Endodermal cell (in vitro differentiated cells): ENCODE data around the gene SGCG. TPM values are rescaled to one million over a fixed set of nuclear protein-coding genes. Genes with fewer than 3 reads are reported as not detected.
"Not testable (repeated sequence)": the region's sequence is repeated elsewhere in the genome, so short reads cannot be mapped to it uniquely, and the experiment has no call there.

ENCODE experiments used
- DNase-seq: peaks from one replicate; pipeline ENCODE4 v3.0.0-alpha.2; 2017
- H3K27ac ChIP-seq: 2 replicates; pipeline ENCODE4 v1.5.1; 2013; ENCODE audit warnings: mild to moderate bottlenecking, low read depth, low read length, moderate library complexity
- H3K27me3 ChIP-seq: 2 replicates; pipeline ENCODE4 v1.6.1; 2013; ENCODE audit warnings: mild to moderate bottlenecking, low read length, moderate library complexity; ENCODE audit not compliant: insufficient read depth, control insufficient read depth, poor library complexity, severe bottlenecking
- H3K36me3 ChIP-seq: 2 replicates; pipeline ENCODE4 v1.7.0; 2013; ENCODE audit warnings: mild to moderate bottlenecking, low read length, moderate library complexity; ENCODE audit not compliant: control insufficient read depth, insufficient read depth
- H3K4me1 ChIP-seq: one replicate; pipeline ENCODE4 v1.7.0; 2013; ENCODE audit warnings: low read length; ENCODE audit not compliant: control insufficient read depth, insufficient read depth
- H3K4me3 ChIP-seq: 2 replicates; pipeline ENCODE4 v1.5.1; 2013; ENCODE audit warnings: mild to moderate bottlenecking, low read length, moderate library complexity
- H3K9ac ChIP-seq: 2 replicates; pipeline ENCODE4 v1.6.1; 2013; ENCODE audit warnings: mild to moderate bottlenecking, low read length, moderate library complexity; ENCODE audit not compliant: poor library complexity, severe bottlenecking; ENCODE audit errors: extremely low read depth
- H3K9me3 ChIP-seq: 2 replicates; pipeline ENCODE4 v1.6.1; 2013; ENCODE audit warnings: mild to moderate bottlenecking, low read length, moderate library complexity; ENCODE audit not compliant: control insufficient read depth
- H3K27ac Mint-ChIP-seq: 2 replicates; pipeline ENCODE4 v1.8.0; 2020; ENCODE audit warnings: mixed read lengths
- H3K27me3 Mint-ChIP-seq: 2 replicates; pipeline ENCODE4 v1.8.0; 2021; ENCODE audit warnings: mild to moderate bottlenecking, mixed read lengths; ENCODE audit not compliant: insufficient read depth
- H3K36me3 Mint-ChIP-seq: 2 replicates; pipeline ENCODE4 v1.8.0; 2020; ENCODE audit warnings: low read depth, mixed read lengths
- H3K4me1 Mint-ChIP-seq: 2 replicates; pipeline ENCODE4 v1.8.0; 2020; ENCODE audit warnings: mixed read lengths
- H3K4me3 Mint-ChIP-seq: 2 replicates; pipeline ENCODE4 v1.8.0; 2020; ENCODE audit warnings: mild to moderate bottlenecking, moderate library complexity, mixed read lengths
- H3K9me3 Mint-ChIP-seq: 2 replicates; pipeline ENCODE4 v1.8.0; 2020; ENCODE audit warnings: mild to moderate bottlenecking, mixed read lengths
- CTCF ChIP-seq: fragments of 200-600 bp; sonication (generic); conservative IDR thresholded peaks from 2 replicates; pipeline ENCODE4 v1.5.0; 2021; ENCODE audit warnings: antibody characterized with exemption, mild to moderate bottlenecking
- WGBS, 2 experiments: methylation state at CpG; one replicate each; pipeline versions ENCODE4 v1.1.5 to v1.1.7; 2013; ENCODE audit warnings: missing lambda C conversion rate in 2 of 2, mixed read lengths in 1 of 2; ENCODE audit not compliant: insufficient coverage in 1 of 2, insufficient read length in 1 of 2; 5-methylcytosine and 5-hydroxymethylcytosine counted together
- total RNA-seq, 2 donors: library from RNA; stranded (reverse); fragmentation: NEBNext Ultra II Directional in 1 of 2; extraction: Animal tissue kit (Norgen Biotek cat#: 25700) in 1 of 2; gene quantifications; 2 replicates in 1 of 2; 3 replicates in 1 of 2; pipeline ENCODE4 v1.2.1, GENCODE V29; 2021

Gene SGCG
- total RNA-seq, 2 donors from 2014 or later, result 0.15 to 0.27 TPM

- Histone ChIP-seq H3K4me3 (no peak overlapping the region), H3K27ac (no peak overlapping the region), H3K9me3 (no peaks in the 10 kb centered on the region), H3K27me3 (no peaks in the 10 kb centered on the region), H3K4me1 (no peaks in the 10 kb centered on the region), H3K36me3 (no peaks in the 10 kb centered on the region), H3K9ac (no peak overlapping the region)
- no peak overlapping the region for H3K4me3 Mint-ChIP-seq
- H3K4me1 Mint-ChIP-seq, result no peaks in the 10 kb centered on the region
- H3K36me3 Mint-ChIP-seq, result no peaks in the 10 kb centered on the region
- H3K27ac Mint-ChIP-seq, result no peak overlapping the region
- no peak for DNase-seq
- no peak for TF ChIP-seq CTCF
- peaks cover 27% of the 10 kb centered on the region for H3K9me3 Mint-ChIP-seq
- peaks cover 1% of the 10 kb centered on the region for H3K27me3 Mint-ChIP-seq
- WGBS, 2 experiments, result 95 to 96% methylated on average over 19 to 24 of the region's 24 CpGs
Observed at GRCh38 chr13:23141964-23142363, 38.8 kb upstream of the SGCG start.

GRCh38 chr13:23142607-23143006 is 38.2 kb upstream of the SGCG start:
- not testable (repeated sequence) for H3K27me3 ChIP-seq, H3K27me3 Mint-ChIP-seq, H3K27ac ChIP-seq, H3K36me3 ChIP-seq, H3K9ac ChIP-seq, H3K4me1 Mint-ChIP-seq, H3K4me3 Mint-ChIP-seq, DNase-seq, H3K9me3 ChIP-seq, H3K27ac Mint-ChIP-seq, H3K4me1 ChIP-seq, H3K4me3 ChIP-seq, H3K36me3 Mint-ChIP-seq
- peaks cover 27% of the 10 kb centered on the region for H3K9me3 Mint-ChIP-seq
- 76 to 82% methylated on average over 7 of the region's 7 CpGs for WGBS, 2 experiments

DNA sequence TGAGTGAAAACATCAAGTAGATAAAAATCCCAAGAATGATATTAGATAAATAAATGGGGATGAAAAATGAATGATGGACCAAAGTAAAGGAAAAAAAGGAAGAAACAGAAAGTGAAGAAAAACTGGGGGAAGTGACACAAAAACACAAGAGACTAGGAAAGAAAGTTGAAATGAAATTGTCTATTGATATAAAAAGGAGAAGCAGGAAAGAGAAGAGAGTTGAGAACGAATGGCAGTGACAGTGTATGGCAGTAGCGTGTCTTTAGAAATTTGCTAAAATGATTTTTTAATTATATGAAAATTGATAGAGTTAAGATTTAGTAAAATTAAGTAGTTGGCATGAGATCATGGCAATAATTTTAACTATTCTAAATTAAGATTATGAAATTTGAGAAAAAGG is 36.3 kb upstream of the SGCG start:
- no peak overlapping the region for H3K27ac Mint-ChIP-seq
- TF ChIP-seq CTCF, result no peak
- H3K27me3 ChIP-seq, result no peaks in the 10 kb centered on the region
- H3K4me3 Mint-ChIP-seq, result no peak overlapping the region
- H3K36me3 Mint-ChIP-seq, result no peaks in the 10 kb centered on the region
- peaks cover 27% of the 10 kb centered on the region for H3K9me3 Mint-ChIP-seq
- no peaks in the 10 kb centered on the region for H3K36me3 ChIP-seq
- no peak for DNase-seq
- no peaks in the 10 kb centered on the region for H3K4me1 Mint-ChIP-seq
- no peaks in the 10 kb centered on the region for H3K4me1 ChIP-seq
- H3K27ac ChIP-seq, result no peak overlapping the region
- no peaks in the 10 kb centered on the region for H3K9me3 ChIP-seq
- no peak overlapping the region for H3K9ac ChIP-seq
- H3K4me3 ChIP-seq, result no peak overlapping the region
- WGBS, 2 experiments, result 76 to 88% methylated on average over 2 of the region's 2 CpGs
- peaks cover 1% of the 10 kb centered on the region for H3K27me3 Mint-ChIP-seq

GRCh38 chr13:23146006-23146405 is 34.8 kb upstream of the SGCG start:
- Histone ChIP-seq H3K27me3 (no peaks in the 10 kb centered on the region), H3K9ac (no peak overlapping the region), H3K36me3 (no peaks in the 10 kb centered on the region), H3K27ac (no peak overlapping the region), H3K4me1 (no peaks in the 10 kb centered on the region), H3K9me3 (no peaks in the 10 kb centered on the region), H3K4me3 (no peak overlapping the region)
- TF ChIP-seq CTCF, result no peak
- Mint-ChIP-seq H3K9me3 (peaks cover 18% of the 10 kb centered on the region), H3K27ac (no peak overlapping the region), H3K27me3 (no peaks in the 10 kb centered on the region), H3K4me3 (no peak overlapping the region), H3K36me3 (no peaks in the 10 kb centered on the region), H3K4me1 (no peaks in the 10 kb centered on the region)
- WGBS, 2 experiments, result 89 to 91% methylated on average over 3 to 4 of the region's 5 CpGs
- no peak for DNase-seq
